Gastroesophageal sphincter (tissue), 2 donors: ENCODE measurements around the gene RBM6.

Experiments
- EP300 ChIP-seq: sonication (generic); formaldehyde crosslinking; IDR thresholded peaks from one replicate; pipeline ENCODE4 v1.6.1; 2017; ENCODE audit warnings: antibody characterized with exemption, mild to moderate bottlenecking
- POLR2AphosphoS5 ChIP-seq: sonication (generic); formaldehyde crosslinking; IDR thresholded peaks from one replicate; pipeline ENCODE4 v1.6.1; 2017; ENCODE audit warnings: antibody characterized with exemption

DNA sequence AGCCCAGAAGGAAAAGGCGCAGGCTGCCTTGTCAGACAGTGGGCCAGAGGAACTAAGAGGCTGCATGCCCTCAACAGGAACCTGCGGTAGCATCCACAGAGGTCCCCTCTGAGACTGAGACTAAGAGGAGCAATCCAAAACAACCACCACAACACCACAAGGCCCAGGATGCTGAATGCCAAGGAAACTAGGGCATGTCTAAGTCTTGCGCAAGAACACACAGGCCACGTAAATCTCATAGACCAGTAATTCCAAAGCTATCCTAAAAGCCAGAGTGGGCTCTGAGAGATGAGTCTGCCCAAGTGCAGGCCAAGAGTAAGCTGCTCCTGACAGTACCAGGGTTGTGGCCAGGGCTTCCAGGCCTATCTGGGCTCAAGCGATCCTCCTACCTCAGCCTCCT is 23.3 kb upstream of the RBM6 start:
- no peak for TF ChIP-seq POLR2AphosphoS5
- TF ChIP-seq EP300 = no peak
